K562 (cell line): ENCODE measurements around the gene SLC44A2. TPM values are rescaled to one million over a fixed set of nuclear protein-coding genes. Genes with fewer than 3 reads are reported as not detected.

Source experiments
- ARID1B ChIP-seq: fragments of 450-650 bp; IDR thresholded peaks from 2 replicates; pipeline ENCODE4 v1.6.1; 2016; ENCODE audit warnings: antibody characterized with exemption, mild to moderate bottlenecking, inconsistent platforms
- CREB1 ChIP-seq, 2 experiments: sonication (generic) in 1 of 2; formaldehyde crosslinking in 1 of 2; IDR thresholded peaks; 2 replicates each; pipeline versions ENCODE4 v1.6.1 to v1.8.0; 2012 to 2022; ENCODE audit warnings: inconsistent platforms in 1 of 2, mild to moderate bottlenecking in 1 of 2, missing genetic modification reagents in 1 of 2, moderate library complexity in 1 of 2
- KDM4B ChIP-seq, 2 experiments: fragments of 450-650 bp in 1 of 2; sonication (generic) in 1 of 2; IDR thresholded peaks; 2 replicates each; pipeline ENCODE4 v1.6.1; 2016 to 2017; ENCODE audit warnings: borderline replicate concordance in 2 of 2, antibody characterized with exemption in 1 of 2, low read depth in 1 of 2, mild to moderate bottlenecking in 1 of 2
- LCOR ChIP-seq: sonication (generic); formaldehyde crosslinking; IDR thresholded peaks from 2 replicates; pipeline ENCODE4 v1.8.0; 2022; ENCODE audit warnings: mild to moderate bottlenecking, missing genetic modification reagents
- MEF2D ChIP-seq: conservative IDR thresholded peaks from 2 replicates; pipeline ENCODE4 v1.6.1; 2016; ENCODE audit warnings: low read depth, missing genetic modification characterization, missing compliant biosample characterization
- MYNN ChIP-seq, 2 experiments: sonication (generic); formaldehyde crosslinking in 1 of 2; IDR thresholded peaks; 2 replicates each; pipeline versions ENCODE4 v1.5.0 to v1.6.1; 2016 to 2020; ENCODE audit warnings: antibody characterized with exemption in 1 of 2, missing genetic modification reagents in 1 of 2
- PML ChIP-seq: IDR thresholded peaks from 2 replicates; pipeline ENCODE4 v1.6.1; 2012; ENCODE audit warnings: low read length, inconsistent platforms
- SETDB1 ChIP-seq: IDR thresholded peaks from one replicate; pipeline ENCODE4 v1.6.1; 2012; ENCODE audit warnings: low read length, control low read depth, inconsistent platforms
- TCF7L2 ChIP-seq: fragments of 150-350 bp; IDR thresholded peaks from 2 replicates; pipeline ENCODE4 v1.6.1; 2016; ENCODE audit warnings: low read depth, mild to moderate bottlenecking, low read length, moderate library complexity
- TSC22D4 ChIP-seq: fragments of 450-650 bp; IDR thresholded peaks from 2 replicates; pipeline ENCODE4 v1.6.1; 2016; ENCODE audit warnings: missing genetic modification characterization, missing biosample characterization, control low read depth
- XRCC4 ChIP-seq: IDR thresholded peaks from one replicate; pipeline ENCODE4 v1.6.1; 2011; ENCODE audit not compliant: insufficient read depth, insufficient read length; ENCODE audit errors: extremely low read depth
- polyA plus RNA-seq, 8 experiments: library from polyadenylated mRNA; depleted of rRNA in 4 of 8; stranded (reverse) in 5 of 8; unstranded in 3 of 8; fragments of >200 nt; fragmentation: Nextera tagmentation in 2 of 8; fragmentation: Illumina TruSeq in 1 of 8; extraction: Ambion mirVana in 2 of 8; extraction: Trizol in 1 of 8; gene quantifications; 2 replicates each; pipeline versions ENCODE4 v1.2.1 to v1.2.3, GENCODE V29; 2011 to 2014; ENCODE audit warnings: inconsistent platforms in 1 of 8, missing spikeins in 1 of 8
- total RNA-seq, 7 experiments: library from RNA; depleted of rRNA in 6 of 7; stranded (reverse); fragments of >200 nt in 6 of 7; fragmentation: Illumina TruSeq in 2 of 7; extraction: Trizol in 2 of 7; gene quantifications; 2 replicates each; pipeline versions ENCODE4 v1.2.1 to v1.2.3, GENCODE V29; 2011 to 2021; ENCODE audit warnings: low replicate concordance in 1 of 7
- TF ChIP-seq, protein P1 (sequence below): fragments of 450-650 bp; IDR thresholded peaks from 2 replicates; pipeline ENCODE4 v1.6.1; 2016; ENCODE audit warnings: low read depth
- TF ChIP-seq, protein P2 (sequence below): fragments of 450-650 bp; conservative IDR thresholded peaks from 2 replicates; pipeline ENCODE4 v1.6.1; 2016; ENCODE audit warnings: missing genetic modification characterization, low read depth, mild to moderate bottlenecking, missing compliant biosample characterization, moderate library complexity
- TF ChIP-seq, protein P3 (sequence below): fragments of 250-450 bp; sonication (Bioruptor Pico); IDR thresholded peaks from 2 replicates; pipeline ENCODE4 v1.4.0; 2020; ENCODE audit warnings: mild to moderate bottlenecking, moderate library complexity, borderline replicate concordance

The SLC44A2 gene
- total and polyA plus RNA-seq, 9 of the 15 experiments (the other 6 are each of a cell fraction or from before 2014, with no cell fraction given): 1.1 to 34.2 (median 8.1) TPM

DNA sequence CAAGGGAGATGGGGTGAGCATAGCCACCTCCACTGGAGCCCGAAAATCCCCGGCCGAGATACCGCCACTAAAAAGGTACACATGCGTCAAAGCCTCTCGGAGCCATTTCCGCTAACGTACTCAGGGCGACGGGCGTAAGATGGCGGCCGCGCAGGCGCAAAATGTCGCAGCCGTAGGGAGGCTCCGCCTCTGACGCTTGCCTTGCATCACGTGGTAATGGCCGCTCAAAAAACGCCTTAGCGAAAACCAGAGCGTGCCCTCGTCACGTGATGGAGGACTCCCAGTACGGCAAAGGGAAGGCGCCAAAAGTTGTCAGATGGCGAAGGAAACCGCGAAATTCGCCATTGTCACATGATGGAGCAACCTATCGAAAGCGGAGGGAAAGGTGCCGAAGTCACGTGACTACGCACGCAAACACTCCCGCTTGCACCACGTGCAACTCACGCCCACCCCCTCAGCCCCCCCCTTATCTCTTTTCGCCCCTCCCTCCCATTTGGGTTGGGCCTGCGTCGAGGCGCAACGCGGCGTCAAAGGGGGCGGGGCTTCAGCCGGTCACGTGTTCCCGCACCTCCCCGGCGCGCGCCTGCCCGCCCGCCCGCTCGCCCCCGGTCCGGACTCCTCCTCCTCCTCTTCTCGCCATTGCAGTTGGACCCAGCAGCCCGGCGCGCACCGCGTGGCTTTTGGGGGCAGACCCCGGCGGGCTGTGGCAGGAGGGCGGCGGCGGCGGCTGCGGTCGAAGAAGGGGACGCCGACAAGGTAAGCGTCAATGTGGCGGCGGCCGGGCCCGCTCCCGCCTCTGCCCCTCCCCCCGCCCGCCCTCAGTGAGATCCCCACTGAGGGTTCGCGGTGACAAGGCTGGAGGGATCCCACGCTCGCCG is 28.6 kb downstream of the SLC44A2 start, which contains the start of gene ILF3 (continued):
- TF ChIP-seq, protein P1, sequence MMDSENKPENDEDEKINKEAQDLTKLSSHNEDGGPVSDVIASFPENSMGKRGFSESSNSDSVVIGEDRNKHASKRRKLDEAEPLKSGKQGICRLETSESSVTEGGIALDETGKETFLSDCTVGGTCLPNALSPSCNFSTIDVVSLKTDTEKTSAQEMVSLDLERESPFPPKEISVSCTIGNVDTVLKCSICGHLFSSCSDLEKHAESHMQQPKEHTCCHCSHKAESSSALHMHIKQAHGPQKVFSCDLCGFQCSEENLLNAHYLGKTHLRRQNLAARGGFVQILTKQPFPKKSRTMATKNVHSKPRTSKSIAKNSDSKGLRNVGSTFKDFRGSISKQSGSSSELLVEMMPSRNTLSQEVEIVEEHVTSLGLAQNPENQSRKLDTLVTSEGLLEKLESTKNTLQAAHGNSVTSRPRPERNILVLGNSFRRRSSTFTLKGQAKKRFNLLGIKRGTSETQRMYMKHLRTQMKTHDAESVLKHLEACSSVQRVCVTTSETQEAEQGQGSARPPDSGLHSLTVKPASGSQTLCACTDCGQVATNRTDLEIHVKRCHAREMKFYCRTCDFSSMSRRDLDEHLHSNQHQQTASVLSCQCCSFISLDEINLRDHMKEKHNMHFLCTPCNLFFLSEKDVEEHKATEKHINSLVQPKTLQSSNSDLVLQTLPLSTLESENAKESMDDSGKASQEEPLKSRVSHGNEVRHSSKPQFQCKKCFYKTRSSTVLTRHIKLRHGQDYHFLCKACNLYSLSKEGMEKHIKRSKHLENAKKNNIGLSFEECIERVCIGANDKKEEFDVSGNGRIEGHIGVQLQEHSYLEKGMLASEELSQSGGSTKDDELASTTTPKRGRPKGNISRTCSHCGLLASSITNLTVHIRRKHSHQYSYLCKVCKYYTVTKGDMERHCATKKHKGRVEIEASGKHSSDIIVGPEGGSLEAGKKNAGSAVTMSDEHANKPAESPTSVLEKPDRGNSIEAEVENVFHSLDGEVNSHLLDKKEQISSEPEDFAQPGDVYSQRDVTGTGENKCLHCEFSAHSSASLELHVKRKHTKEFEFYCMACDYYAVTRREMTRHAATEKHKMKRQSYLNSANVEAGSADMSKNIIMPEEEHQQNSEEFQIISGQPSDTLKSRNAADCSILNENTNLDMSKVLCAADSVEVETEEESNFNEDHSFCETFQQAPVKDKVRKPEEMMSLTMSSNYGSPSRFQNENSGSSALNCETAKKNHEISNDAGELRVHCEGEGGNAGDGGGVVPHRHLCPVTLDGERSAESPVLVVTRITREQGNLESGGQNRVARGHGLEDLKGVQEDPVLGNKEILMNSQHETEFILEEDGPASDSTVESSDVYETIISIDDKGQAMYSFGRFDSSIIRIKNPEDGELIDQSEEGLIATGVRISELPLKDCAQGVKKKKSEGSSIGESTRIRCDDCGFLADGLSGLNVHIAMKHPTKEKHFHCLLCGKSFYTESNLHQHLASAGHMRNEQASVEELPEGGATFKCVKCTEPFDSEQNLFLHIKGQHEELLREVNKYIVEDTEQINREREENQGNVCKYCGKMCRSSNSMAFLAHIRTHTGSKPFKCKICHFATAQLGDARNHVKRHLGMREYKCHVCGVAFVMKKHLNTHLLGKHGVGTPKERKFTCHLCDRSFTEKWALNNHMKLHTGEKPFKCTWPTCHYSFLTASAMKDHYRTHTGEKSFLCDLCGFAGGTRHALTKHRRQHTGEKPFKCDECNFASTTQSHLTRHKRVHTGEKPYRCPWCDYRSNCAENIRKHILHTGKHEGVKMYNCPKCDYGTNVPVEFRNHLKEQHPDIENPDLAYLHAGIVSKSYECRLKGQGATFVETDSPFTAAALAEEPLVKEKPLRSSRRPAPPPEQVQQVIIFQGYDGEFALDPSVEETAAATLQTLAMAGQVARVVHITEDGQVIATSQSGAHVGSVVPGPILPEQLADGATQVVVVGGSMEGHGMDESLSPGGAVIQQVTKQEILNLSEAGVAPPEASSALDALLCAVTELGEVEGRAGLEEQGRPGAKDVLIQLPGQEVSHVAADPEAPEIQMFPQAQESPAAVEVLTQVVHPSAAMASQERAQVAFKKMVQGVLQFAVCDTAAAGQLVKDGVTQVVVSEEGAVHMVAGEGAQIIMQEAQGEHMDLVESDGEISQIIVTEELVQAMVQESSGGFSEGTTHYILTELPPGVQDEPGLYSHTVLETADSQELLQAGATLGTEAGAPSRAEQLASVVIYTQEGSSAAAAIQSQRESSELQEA: peak; percentile 100
- TF ChIP-seq TSC22D4 (tag): no peak
- TF ChIP-seq ARID1B: peak; percentile 52; the same call in 1 of the 2 replicates
- TF ChIP-seq, protein P2, sequence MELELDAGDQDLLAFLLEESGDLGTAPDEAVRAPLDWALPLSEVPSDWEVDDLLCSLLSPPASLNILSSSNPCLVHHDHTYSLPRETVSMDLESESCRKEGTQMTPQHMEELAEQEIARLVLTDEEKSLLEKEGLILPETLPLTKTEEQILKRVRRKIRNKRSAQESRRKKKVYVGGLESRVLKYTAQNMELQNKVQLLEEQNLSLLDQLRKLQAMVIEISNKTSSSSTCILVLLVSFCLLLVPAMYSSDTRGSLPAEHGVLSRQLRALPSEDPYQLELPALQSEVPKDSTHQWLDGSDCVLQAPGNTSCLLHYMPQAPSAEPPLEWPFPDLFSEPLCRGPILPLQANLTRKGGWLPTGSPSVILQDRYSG: peak; percentile 66; the same call in 1 of the 2 replicates
- no peak; the same call in none of the 2 replicates for TF ChIP-seq PML
- peak; percentile 96 for TF ChIP-seq LCOR (CRISPR knock-in tag)
- TF ChIP-seq MEF2D (tag): peak; percentile 82
- peak in 1 of 2 experiments; percentile 90; a peak in 2 of 4 replicates for TF ChIP-seq KDM4B (IDR thresholded peaks at IDR 0.05; ENCODE audit: borderline replicate concordance in 2 of 2, low read depth in 1 of 2)
- peak; percentile 50 for TF ChIP-seq SETDB1
- TF ChIP-seq CREB1 (IDR thresholded peaks at IDR 0.05): peak; percentile 91
- peak; percentile 93 for TF ChIP-seq CREB1 (CRISPR knock-in tag; IDR thresholded peaks at IDR 0.05)
- TF ChIP-seq, protein P3, sequence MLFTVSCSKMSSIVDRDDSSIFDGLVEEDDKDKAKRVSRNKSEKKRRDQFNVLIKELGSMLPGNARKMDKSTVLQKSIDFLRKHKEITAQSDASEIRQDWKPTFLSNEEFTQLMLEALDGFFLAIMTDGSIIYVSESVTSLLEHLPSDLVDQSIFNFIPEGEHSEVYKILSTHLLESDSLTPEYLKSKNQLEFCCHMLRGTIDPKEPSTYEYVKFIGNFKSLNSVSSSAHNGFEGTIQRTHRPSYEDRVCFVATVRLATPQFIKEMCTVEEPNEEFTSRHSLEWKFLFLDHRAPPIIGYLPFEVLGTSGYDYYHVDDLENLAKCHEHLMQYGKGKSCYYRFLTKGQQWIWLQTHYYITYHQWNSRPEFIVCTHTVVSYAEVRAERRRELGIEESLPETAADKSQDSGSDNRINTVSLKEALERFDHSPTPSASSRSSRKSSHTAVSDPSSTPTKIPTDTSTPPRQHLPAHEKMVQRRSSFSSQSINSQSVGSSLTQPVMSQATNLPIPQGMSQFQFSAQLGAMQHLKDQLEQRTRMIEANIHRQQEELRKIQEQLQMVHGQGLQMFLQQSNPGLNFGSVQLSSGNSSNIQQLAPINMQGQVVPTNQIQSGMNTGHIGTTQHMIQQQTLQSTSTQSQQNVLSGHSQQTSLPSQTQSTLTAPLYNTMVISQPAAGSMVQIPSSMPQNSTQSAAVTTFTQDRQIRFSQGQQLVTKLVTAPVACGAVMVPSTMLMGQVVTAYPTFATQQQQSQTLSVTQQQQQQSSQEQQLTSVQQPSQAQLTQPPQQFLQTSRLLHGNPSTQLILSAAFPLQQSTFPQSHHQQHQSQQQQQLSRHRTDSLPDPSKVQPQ (CRISPR knock-in tag): peak; percentile 91
- no peak for TF ChIP-seq XRCC4
- TF ChIP-seq MYNN (IDR thresholded peaks at IDR 0.05): 0 out of 2 replicates have a peak, but pooled peaks have one; percentile 24
- no peak for TF ChIP-seq MYNN (CRISPR knock-in tag; IDR thresholded peaks at IDR 0.05)
- 0 out of 2 replicates have a peak, but pooled peaks have one; percentile 28 for TF ChIP-seq TCF7L2
